Measurements from ENCODE around the gene ZNF556.

The ZNF556 gene

DNA sequence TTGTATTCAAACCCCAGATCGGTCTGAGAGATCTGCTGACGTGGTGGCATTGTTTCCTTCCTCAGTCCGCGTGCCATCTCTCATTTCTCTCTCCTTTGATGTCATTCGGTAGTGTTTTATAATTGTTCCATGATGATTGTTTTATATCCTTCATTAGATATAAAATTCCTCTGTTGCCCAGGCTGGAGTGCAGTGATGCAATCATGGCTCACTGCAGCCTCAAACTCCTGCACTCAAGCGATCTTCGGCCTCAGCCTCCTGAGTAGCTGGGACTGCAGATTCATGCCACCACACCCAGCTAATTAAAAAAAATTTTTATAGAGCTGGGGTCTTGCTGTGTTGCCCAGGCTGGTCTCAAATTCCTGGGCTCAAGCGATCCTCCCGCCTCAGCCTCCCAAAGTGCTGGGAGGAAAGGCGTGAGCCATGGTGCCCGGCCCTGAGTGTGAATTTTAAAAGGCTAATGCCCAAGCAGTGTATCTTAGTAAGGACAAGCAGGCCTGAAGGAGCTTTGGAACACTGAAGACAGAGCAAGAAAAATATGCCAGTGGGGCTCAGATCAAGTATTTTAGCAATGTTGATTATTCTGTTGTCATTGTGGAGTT lies 38.9 kb downstream of the ZNF556 start:
- no peak for DNase-seq (ENCODE audit: low spot score)

GRCh38 chr19:2906631-2907195 lies 39.6 kb downstream of the ZNF556 start:
- no peak for DNase-seq (ENCODE audit: low spot score)

DNA sequence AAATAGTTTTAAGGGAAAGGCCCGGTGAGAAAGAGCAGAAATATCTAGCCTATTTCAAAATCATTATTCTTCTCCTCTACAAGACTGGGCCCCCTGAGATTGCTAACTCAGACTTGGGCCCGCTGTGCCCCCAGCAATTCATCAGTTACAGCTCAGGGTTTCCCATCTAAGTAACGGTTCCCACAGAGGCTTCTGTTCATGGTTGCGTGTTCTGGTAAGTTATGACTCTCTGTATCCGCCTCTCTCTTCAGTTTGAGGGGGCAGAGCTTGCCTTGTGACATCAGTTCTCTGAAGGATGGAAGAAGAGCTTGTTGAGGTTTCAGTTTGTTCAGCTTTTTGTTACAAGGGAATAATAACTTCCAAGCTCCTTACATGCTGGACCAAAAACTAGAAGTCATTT lies 45.2 kb downstream of the ZNF556 start:
- no peak for DNase-seq (ENCODE audit: low spot score)

DNA sequence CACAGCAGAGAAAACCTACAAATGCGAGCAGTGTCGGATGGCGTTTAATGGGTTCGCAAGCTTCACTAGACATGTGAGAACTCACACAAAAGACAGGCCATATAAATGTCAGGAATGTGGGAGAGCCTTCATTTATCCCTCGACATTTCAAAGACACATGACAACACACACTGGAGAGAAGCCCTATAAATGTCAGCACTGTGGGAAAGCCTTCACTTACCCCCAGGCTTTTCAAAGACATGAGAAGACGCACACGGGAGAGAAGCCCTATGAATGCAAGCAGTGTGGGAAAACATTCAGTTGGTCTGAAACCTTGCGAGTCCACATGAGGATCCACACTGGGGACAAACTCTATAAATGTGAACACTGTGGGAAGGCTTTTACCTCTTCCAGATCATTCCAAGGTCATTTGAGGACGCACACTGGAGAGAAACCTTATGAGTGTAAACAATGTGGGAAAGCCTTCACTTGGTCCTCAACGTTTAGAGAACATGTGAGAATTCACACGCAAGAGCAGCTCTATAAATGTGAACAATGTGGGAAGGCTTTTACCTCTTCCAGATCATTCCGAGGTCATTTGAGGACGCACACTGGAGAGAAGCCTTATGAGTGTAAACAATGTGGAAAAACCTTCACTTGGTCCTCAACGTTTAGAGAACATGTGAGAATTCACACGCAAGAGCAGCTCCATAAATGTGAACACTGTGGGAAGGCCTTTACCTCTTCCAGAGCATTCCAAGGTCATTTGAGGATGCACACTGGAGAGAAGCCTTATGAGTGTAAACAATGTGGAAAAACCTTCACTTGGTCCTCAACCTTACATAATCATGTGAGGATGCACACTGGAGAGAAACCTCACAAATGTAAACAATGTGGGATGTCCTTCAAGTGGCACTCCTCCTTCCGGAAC lies 50.4 kb downstream of the ZNF556 start:
- no peak for DNase-seq (ENCODE audit: low spot score)

GRCh38 chr19:2922987-2923386 lies 55.9 kb downstream of the ZNF556 start:
- no peak for DNase-seq (ENCODE audit: low spot score)

- DNase-seq (ENCODE audit: low spot score): peak; percentile 26
These were observed 56.4 kb downstream of the ZNF556 start for GRCh38 chr19:2923510-2923909.

- no peak for DNase-seq (ENCODE audit: low spot score)
These were observed 59.4 kb downstream of the ZNF556 start for GRCh38 chr19:2926341-2927031.

DNA sequence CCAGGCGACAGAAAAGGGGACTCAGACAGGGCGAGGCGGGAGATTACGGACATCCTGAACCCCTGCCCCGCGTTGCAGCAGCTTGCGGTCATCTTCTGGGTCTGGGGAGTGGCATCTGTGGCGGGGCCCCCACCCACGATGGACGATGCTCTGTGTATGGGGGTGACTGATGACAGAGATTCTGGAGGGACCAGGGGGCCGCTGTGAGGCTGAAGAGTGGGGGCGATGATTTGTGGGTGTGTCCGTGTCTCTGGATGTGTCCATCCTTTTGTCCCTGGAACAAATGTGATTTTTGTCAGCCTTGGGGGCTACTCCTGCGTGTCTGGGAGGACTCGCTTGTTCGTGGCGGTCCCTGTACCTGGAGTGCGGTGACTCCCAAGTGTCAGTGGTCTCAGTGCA lies 59.9 kb downstream of the ZNF556 start:
- DNase-seq (ENCODE audit: low spot score): no peak

All from pons (tissue), 1 donor.